IPS-15b (cell line): ENCODE results near the gene CENPQ.

Experiments
- H3K27me3 ChIP-seq: one replicate; pipeline ENCODE4 v1.6.1; 2013; ENCODE audit warnings: low read length; ENCODE audit not compliant: control insufficient read depth, insufficient read depth
- H3K36me3 ChIP-seq: one replicate; pipeline ENCODE4 v1.6.1; 2013; ENCODE audit warnings: low read length; ENCODE audit not compliant: control insufficient read depth, insufficient read depth
- H3K4me1 ChIP-seq: one replicate; pipeline ENCODE4 v1.6.1; 2013; ENCODE audit warnings: mild to moderate bottlenecking, low read length; ENCODE audit not compliant: control insufficient read depth, insufficient read depth
- H3K4me3 ChIP-seq: one replicate; pipeline ENCODE4 v1.5.1; 2013; ENCODE audit warnings: low read depth, low read length
- H3K9ac ChIP-seq: one replicate; pipeline ENCODE4 v1.6.1; 2013; ENCODE audit warnings: low read depth, mild to moderate bottlenecking, low read length
- H3K9me3 ChIP-seq: one replicate; pipeline ENCODE4 v1.6.1; 2013; ENCODE audit warnings: mild to moderate bottlenecking, low read length; ENCODE audit not compliant: control insufficient read depth, insufficient read depth

Gene CENPQ

GRCh38 chr6:49462927-49463611 is at the start of gene CENPQ, which contains the start of gene MMUT:
TSS of gene CENPQ (plus strand) at chr6:49463370. CDS start at chr6:49470177, 6,807 bp downstream.
TSS of gene MMUT (minus strand) at chr6:49463253. CDS start at chr6:49459466, 3,787 bp downstream.
- Histone ChIP-seq H3K27me3 (no peaks in the 10 kb centered on the region), H3K4me1 (no peaks in the 10 kb centered on the region), H3K9ac (peak within 1 kb of the TSS; percentile 96), H3K4me3 (peak within 1 kb of the TSS; percentile 98), H3K36me3 (no peaks in the 10 kb centered on the region), H3K9me3 (no peaks in the 10 kb centered on the region)

GRCh38 chr6:49415358-49415757 is 47.8 kb upstream of the CENPQ start:
- Histone ChIP-seq H3K36me3 (no peaks in the 10 kb centered on the region), H3K4me3 (no peak overlapping the region), H3K9ac (no peak overlapping the region), H3K4me1 (no peaks in the 10 kb centered on the region), H3K9me3 (no peaks in the 10 kb centered on the region), H3K27me3 (no peaks in the 10 kb centered on the region)

- Histone ChIP-seq H3K4me1 (no peaks in the 10 kb centered on the region), H3K36me3 (no peaks in the 10 kb centered on the region), H3K27me3 (no peaks in the 10 kb centered on the region), H3K4me3 (no peak overlapping the region), H3K9me3 (no peaks in the 10 kb centered on the region), H3K9ac (no peak overlapping the region)
Observed at GRCh38 chr6:49416195-49416594, 47.0 kb upstream of the CENPQ start.

GRCh38 chr6:49423817-49424216 is 39.4 kb upstream of the CENPQ start:
- Histone ChIP-seq H3K36me3 (no peaks in the 10 kb centered on the region), H3K9me3 (no peaks in the 10 kb centered on the region), H3K4me3 (no peak overlapping the region), H3K27me3 (no peaks in the 10 kb centered on the region), H3K4me1 (no peaks in the 10 kb centered on the region), H3K9ac (no peak overlapping the region)

GRCh38 chr6:49430187-49430586 is 33.0 kb upstream of the CENPQ start:
- Histone ChIP-seq H3K9me3 (no peaks in the 10 kb centered on the region), H3K27me3 (no peaks in the 10 kb centered on the region), H3K9ac (no peak overlapping the region), H3K4me1 (no peaks in the 10 kb centered on the region), H3K36me3 (no peaks in the 10 kb centered on the region), H3K4me3 (no peak overlapping the region)

- Histone ChIP-seq H3K9me3 (no peaks in the 10 kb centered on the region), H3K4me1 (no peaks in the 10 kb centered on the region), H3K4me3 (no peak overlapping the region), H3K36me3 (no peaks in the 10 kb centered on the region), H3K9ac (no peak overlapping the region), H3K27me3 (no peaks in the 10 kb centered on the region)
Observed at GRCh38 chr6:49430866-49431265, 32.3 kb upstream of the CENPQ start.

GRCh38 chr6:49453221-49453620 is 9.9 kb upstream of the CENPQ start:
- Histone ChIP-seq H3K4me1 (no peaks in the 10 kb centered on the region), H3K27me3 (no peaks in the 10 kb centered on the region), H3K4me3 (no peak overlapping the region), H3K9me3 (no peaks in the 10 kb centered on the region), H3K36me3 (no peaks in the 10 kb centered on the region), H3K9ac (no peak overlapping the region)

GRCh38 chr6:49454787-49455709 is 8.1 kb upstream of the CENPQ start:
- H3K27me3 ChIP-seq: no peaks in the 10 kb centered on the region
- H3K4me3 ChIP-seq: no peak overlapping the region
- no peaks in the 10 kb centered on the region for H3K9me3 ChIP-seq
- H3K4me1 ChIP-seq: no peaks in the 10 kb centered on the region
- H3K36me3 ChIP-seq: no peaks in the 10 kb centered on the region
- H3K9ac ChIP-seq: no peak overlapping the region

GRCh38 chr6:49457771-49458170 is 5.4 kb upstream of the CENPQ start:
- Histone ChIP-seq H3K9me3 (no peaks in the 10 kb centered on the region), H3K9ac (no peak overlapping the region), H3K4me1 (no peaks in the 10 kb centered on the region), H3K27me3 (no peaks in the 10 kb centered on the region), H3K36me3 (no peaks in the 10 kb centered on the region), H3K4me3 (no peak overlapping the region)

GRCh38 chr6:49462071-49462470 is 1.1 kb upstream of the CENPQ start:
- H3K9ac ChIP-seq: peak overlapping the region; percentile 79
- H3K4me3 ChIP-seq: peak overlapping the region; percentile 98
- no peaks in the 10 kb centered on the region for H3K4me1 ChIP-seq
- no peaks in the 10 kb centered on the region for H3K9me3 ChIP-seq
- H3K36me3 ChIP-seq: no peaks in the 10 kb centered on the region
- no peaks in the 10 kb centered on the region for H3K27me3 ChIP-seq

GRCh38 chr6:49462599-49462926 is 607 bp upstream of the CENPQ start:
- peak overlapping the region; percentile 79 for H3K9ac ChIP-seq
- no peaks in the 10 kb centered on the region for H3K27me3 ChIP-seq
- H3K36me3 ChIP-seq: no peaks in the 10 kb centered on the region
- peak overlapping the region; percentile 98 for H3K4me3 ChIP-seq
- H3K9me3 ChIP-seq: no peaks in the 10 kb centered on the region
- H3K4me1 ChIP-seq: no peaks in the 10 kb centered on the region

- Histone ChIP-seq H3K4me3 (peak overlapping the region; percentile 98), H3K9ac (peak overlapping the region; percentile 96), H3K36me3 (no peaks in the 10 kb centered on the region), H3K27me3 (no peaks in the 10 kb centered on the region), H3K9me3 (no peaks in the 10 kb centered on the region), H3K4me1 (no peaks in the 10 kb centered on the region)
Observed at GRCh38 chr6:49463612-49463967, 420 bp downstream of the CENPQ start.
